Umbilical cord (tissue), 2 donors: ENCODE measurements around the gene MACROD2. TPM values are rescaled to one million over a fixed set of nuclear protein-coding genes. Genes with fewer than 3 reads are reported as not detected.
"Not testable (repeated sequence)": the region's sequence is repeated elsewhere in the genome, so short reads cannot be mapped to it uniquely, and the experiment has no call there.

ENCODE experiments used
- DNase-seq: peaks from one replicate; pipeline ENCODE4 v3.0.0-alpha.2; 2015; ENCODE audit warnings: low spot score
- total RNA-seq: library from RNA; depleted of rRNA; stranded (reverse); fragments of >200 nt; gene quantifications from one replicate; pipeline ENCODE4 v1.2.3, GENCODE V29; 2014; ENCODE audit warnings: low replicate concordance; ENCODE audit not compliant: insufficient read depth

The MACROD2 gene
- total RNA-seq, 1 donor from 2014 or later, result 69.6 TPM

GRCh38 chr20:15789079-15789478 lies 1793.8 kb downstream of the MACROD2 start:
- DNase-seq, result no peak

DNA sequence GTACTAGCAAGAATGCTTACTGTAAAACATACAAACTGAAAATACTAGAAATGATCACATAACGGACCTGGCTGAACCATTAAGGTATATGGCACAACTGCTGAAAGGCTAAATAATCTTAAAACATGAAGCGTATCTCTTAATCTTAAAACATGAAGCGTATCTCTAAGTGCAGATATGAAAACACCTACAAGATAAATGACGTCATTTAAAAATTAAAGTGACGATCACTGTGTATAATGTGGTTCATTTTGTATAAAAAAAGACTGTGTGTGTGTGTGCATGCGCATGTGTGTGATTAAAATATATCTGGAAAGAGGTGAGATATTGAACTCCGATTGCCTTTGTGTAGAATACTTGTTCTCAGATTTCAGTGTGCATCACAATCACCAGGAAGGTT lies 1797.5 kb downstream of the MACROD2 start:
- DNase-seq, result no peak

DNA sequence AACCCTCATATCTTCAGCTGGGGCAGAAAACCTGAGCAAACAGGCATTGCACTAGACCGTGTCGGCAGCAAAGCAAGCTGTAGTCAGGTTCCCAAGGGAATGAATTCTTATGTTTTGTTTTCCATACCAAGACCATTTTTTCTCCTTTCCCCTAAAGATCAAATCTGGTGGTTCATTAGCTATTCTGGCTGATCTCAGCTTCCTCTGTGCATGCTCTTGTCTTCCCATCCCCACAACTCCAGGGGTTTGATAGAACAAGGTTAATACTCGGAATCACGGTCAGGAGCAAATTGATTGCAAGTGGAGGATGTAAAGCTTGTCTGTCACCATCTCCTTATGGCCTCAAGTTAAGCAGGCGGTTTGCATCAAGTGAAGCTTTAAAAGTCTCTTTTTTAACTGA lies 1799.1 kb downstream of the MACROD2 start:
- no peak for DNase-seq

DNA sequence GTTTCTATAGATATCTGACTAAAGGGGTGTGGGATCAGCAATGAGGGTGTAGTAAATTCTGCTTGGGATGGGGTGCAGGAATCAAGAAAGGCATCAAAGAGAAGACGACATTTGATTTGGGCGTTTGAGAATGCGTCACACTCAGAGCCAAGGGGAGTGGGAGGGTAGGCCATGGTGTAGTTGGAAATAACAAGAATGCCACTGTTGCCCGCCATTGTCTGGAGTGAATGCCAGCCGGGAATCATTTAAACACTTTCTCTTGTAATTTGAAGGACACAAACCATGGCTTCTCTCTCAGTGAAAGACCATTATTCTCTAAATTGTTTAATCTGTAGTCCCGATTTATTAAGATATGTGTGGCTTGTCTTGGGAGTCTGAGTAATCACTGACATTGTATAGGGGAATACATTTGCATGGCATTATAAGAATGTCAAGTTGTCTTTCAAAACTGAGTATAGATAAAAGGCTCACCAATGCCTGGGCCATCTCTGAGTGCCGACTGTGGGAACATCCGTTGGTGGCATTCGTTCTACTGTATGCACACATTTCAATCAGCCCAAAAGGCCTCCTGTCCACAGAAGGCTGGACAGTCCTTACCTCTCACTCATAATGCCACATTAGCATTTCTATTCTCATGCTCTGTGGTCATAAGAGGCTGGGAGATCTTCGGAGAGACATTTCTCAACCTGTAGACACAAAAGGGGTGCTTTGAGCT lies 1800.1 kb downstream of the MACROD2 start:
- DNase-seq, result no peak

DNA sequence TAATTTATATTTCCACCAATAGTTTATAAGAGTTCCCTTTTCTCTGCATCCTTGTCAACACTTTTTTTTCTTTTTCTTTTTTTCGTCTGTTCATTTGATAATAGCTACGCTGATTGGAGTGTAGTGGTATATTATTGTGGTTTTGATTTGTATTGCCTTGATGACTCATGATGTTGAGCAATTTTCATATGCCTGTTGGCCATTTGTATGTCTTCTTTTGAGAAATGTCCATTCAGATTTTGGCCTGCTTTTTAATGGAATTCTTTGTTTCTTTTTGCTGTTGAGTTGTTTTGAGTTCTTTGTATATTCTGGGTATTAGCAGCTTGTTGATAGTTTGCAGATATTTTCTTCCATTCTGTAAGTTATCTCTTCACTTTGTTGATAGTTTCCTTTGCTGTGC lies 1804.6 kb downstream of the MACROD2 start:
- DNase-seq, result no peak

DNA sequence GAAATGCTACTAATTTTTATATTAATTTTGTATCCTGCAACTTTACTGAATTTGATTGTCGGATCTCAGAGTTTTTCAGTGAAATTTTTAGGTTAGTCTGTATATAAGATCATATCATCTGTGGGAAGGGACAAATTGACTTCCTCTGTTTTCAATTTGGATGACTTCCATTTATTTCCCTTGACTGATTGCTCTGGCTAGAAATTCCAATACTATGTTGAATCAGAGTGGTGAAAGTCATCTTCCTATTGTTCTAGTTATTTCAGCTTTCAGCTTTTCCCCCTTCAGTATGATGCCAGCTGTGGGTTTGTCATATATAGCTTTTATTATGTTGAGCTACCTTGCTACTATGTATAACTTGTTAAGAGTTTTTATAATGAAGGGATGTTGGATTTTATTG lies 1806.7 kb downstream of the MACROD2 start:
- no peak for DNase-seq

DNA sequence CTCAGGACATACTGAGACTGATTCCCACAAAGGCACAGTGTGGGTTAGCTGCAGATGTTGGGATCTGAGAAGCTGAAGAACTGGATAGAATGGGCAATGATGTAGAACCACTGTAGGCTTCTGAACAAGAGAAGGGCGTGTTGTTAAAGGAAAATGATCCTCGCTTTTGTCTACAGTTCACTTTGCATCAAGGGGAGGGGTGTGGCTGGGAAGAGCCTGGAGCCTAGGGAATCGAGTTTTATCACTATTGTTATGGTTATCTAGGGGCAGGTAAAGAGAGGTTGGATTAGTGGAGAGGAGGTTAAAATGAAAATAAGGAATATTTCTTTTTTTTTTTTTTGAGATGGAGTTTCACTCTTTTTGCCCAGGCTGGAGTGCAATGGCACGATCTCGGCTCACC lies 1809.8 kb downstream of the MACROD2 start:
- no peak for DNase-seq

DNA sequence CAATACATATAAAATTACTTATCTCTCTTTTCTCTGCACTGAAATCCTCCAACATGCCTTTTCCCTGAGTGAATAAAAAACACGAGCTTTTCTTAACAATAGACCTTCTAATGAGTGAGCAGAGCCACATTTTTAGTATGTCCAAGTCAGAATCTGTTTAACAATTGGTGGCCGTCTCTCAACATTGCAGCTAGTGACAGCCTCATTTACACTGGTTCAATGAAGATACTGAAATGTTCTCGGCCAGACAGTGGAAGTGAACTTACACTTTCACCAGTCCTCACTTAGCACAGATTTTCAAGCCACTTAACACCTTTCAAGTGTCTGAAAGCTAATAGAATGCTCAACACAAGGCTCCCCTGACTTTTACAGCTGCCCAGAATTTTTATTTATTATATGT lies 1810.8 kb downstream of the MACROD2 start:
- DNase-seq, result no peak

- no peak for DNase-seq
These were observed 1812.0 kb downstream of the MACROD2 start for GRCh38 chr20:15807271-15807670.

- DNase-seq, result not testable (repeated sequence)
These were observed 1812.5 kb downstream of the MACROD2 start for GRCh38 chr20:15807771-15808170.

GRCh38 chr20:15811951-15812350 lies 1816.6 kb downstream of the MACROD2 start:
- no peak for DNase-seq

DNA sequence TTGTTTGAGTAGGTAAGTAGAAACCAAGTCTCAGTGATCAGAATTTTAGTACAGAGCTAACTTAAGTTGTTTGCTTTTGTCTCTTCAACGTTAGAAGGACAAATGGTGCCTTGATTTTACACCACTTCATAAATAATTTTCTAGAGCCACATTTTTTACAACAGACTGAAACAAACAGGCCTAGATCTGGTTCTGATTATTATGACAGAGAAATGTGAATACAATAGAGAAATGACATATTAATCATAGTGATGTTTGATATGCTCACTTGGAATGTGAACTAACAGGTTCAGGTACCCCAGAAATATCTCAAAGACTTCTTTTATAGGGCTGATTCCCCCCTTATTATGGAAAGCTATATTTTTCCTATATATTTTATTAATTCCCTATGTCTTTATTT lies 1817.4 kb downstream of the MACROD2 start:
- peak; percentile 35 for DNase-seq

GRCh38 chr20:15814360-15814759 lies 1819.0 kb downstream of the MACROD2 start:
- no peak for DNase-seq

DNA sequence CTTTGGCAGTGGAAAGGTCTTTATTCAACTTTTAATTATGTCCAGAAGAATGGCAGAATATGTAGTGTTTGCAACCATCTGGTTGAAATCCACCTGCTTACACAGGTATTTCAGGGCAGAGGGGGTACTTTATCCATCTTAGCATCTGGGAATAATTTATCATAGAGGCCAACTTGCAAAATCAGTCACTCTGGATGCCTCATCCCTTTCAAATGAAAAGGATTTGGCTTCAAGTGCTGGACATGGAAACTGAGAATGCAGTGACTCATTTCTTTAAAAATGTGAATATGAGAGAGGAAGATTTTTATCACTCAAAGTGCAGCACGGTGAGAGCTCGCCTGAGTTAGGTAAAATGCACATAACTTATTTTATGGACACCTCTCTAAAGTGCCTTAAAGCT lies 1819.6 kb downstream of the MACROD2 start:
- peak; percentile 66 for DNase-seq

DNA sequence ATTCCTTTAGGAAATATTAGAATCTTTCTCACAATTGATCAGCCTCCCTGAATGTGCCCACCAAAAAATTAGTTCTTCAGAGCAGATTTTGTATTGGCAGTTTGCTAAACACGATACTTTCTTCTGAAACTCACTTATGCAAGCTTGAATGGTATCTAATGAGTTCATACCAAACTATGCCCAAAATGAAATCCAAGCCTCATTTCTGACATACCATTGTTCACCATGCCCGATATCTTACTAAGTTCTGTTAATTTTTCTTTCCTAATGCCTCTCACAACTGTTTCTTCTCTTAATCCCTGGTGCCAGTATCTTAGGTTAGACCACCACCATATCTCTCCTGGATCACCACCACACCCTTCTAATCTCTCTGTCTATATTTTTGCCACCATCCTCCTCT lies 1822.0 kb downstream of the MACROD2 start:
- no peak for DNase-seq

DNA sequence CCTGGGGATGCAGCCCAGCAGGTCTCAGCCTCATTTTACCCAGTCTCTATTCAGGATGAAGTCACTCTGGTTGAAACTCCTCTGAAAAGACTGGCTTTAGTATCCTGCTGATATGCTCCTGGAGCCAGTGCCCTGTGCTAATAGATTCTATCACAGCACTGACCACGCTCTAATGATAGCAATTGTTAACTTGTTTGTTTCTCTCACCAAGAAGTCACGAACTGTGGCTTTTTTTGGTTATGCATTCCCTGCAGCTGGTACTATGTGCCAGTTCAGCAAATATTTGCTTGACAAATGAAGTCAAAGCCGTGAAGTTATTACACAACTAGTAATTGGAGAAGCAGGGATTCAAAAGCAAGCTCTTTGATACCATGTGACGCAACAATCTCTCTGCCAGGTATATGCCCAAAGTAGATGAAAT lies 1823.3 kb downstream of the MACROD2 start:
- DNase-seq, result no peak

- no peak for DNase-seq
These were observed 1828.4 kb downstream of the MACROD2 start for GRCh38 chr20:15823718-15824117.

DNA sequence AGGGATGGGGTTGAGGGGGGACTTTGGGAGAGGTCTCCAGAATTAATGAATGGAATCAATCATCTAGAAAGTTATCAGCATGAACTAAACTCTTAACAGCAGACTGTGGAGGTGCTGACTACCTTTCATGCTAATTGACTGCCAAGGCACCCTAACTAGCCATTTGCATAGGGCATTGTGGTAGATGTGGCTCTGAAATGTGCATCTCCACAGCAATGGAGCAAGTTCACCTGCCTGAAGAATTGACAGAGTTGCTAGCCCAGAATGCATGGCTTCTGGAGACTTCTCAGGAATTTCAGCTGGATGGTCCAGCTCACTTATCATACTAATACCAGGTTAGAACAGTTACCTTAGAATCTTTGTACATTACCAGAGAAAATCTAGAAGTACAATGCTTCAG lies 1832.3 kb downstream of the MACROD2 start:
- DNase-seq, result no peak

- DNase-seq, result no peak
These were observed 1835.9 kb downstream of the MACROD2 start for GRCh38 chr20:15831201-15831600.

GRCh38 chr20:15832512-15832911 lies 1837.2 kb downstream of the MACROD2 start:
- no peak for DNase-seq

- DNase-seq, result no peak
These were observed 1839.5 kb downstream of the MACROD2 start for GRCh38 chr20:15834857-15835256.

DNA sequence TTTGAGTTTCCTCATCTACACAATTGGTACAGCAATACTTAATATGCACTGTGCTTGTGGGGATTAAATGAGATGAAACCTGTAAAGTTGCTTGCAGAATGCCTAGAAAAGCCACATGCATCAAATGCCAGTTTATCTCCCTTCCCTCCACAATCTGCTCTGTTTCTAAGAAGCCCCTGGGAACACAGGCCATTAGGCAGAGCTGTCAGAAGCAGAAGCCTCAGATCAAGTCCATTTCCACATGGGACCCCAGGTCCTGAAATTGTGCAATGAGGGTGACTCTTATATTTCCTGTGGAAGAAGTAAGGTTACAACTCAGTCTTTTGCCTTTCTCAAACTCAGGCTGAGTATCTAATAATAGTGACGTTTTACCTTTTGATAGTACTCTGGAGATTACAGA lies 1840.5 kb downstream of the MACROD2 start:
- DNase-seq, result no peak

- no peak for DNase-seq
These were observed 1841.3 kb downstream of the MACROD2 start for GRCh38 chr20:15836634-15837033.

- no peak for DNase-seq
These were observed 1842.2 kb downstream of the MACROD2 start for GRCh38 chr20:15837563-15837962.
